GM19467 (cell line): ENCODE data around the gene FH.
A peak's percentile ranks its signal among the peaks of the same experiment; 100 is the strongest.

Experiments used
- ATAC-seq: cut with Tn5 transposase; IDR thresholded peaks from one replicate; pipeline ENCODE4 v1.9.1; 2021; ENCODE audit warnings: mild to moderate bottlenecking, moderate library complexity; ENCODE audit not compliant: unreplicated experiment

FH gene

DNA sequence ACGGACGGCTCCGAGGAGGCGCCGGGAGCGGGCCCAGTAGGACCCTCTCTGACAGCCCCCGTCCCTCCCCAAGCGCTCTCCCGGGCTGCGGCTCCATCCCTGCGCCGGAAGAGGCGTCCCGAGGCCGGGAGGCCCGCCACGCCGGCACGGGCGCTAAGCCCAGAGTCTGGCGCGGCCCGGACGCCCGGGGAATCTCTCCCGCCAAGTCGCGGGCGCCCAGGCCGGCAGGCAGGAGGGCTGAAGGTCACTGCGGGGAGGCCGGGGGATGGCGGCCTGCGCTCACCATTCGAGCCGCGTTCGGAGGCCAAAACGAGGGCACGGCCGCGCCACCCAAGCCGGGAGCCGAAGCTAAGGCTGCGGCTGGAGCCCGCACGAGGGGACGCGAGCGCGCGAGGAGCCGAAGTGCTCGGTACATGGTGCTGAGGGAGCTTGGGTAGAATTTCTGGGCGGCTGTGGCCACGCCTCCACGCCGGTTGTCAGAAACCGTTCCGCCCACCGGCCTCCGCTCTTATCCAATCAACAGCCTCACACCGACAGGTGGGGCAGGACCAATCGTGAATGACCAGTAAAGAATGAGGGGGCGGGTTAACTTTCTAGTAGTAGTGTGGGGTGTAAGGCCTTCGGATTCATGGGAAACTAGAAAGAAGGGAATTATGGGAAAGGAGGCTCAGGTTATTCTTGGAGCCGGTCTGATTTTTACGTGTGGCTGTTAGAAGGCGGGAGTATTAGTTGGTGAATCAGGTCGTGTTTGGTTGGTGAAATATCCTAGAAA lies at the start of gene FH:
Gene FH, minus strand, starts transcription at position 448 of the 772 bp plus-strand sequence. Its CDS starts 33 bp downstream, at position 415.
- peak; percentile 99 for ATAC-seq

DNA sequence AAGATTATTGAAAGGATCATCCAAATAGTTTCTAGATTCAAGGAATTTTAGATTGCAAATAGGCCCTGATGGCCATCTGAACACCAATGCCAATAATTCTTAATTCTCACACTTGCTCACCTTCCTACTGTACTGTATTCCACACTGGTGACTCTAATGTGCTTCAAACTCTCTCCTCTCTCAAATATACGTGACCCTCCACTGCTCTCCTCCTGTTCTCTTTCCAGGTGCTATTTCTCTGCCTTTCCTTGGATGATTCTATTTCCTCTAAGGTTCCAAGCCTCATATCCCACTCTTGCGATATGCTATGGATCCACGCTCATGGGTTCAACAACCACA lies 41.3 kb upstream of the FH start:
- ATAC-seq, result no peak

DNA sequence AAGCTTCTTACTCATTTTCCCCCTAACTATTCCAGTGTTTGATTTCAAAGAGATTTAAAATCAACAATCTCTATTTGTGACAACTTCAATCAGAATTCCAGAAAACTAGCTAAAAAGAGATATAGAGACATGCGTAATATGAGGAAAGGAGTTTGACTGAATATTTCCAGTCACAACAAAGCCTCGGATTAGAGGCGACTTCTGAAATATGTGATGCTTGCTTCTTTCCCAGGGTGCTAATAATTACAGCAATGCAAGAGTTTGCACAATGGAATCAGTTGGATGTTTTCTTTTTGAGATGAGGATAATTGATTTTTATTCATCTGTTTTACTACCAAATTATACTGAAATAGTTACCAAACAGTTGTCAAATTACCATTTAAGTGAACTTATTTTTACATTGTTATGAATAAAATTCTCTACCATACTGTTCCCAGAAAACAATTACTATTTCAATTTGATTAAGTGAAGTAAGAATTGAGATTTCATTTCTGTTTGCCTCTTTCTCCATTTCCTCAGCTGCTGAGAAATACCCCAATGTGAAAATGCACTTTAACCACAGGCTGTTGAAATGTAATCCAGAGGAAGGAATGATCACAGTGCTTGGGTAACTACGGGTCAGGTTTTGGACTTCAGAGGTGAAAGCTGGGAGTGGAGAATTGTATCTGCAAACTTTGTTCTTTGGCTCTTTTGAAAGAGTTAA lies 40.7 kb upstream of the FH start:
- ATAC-seq, result no peak

DNA sequence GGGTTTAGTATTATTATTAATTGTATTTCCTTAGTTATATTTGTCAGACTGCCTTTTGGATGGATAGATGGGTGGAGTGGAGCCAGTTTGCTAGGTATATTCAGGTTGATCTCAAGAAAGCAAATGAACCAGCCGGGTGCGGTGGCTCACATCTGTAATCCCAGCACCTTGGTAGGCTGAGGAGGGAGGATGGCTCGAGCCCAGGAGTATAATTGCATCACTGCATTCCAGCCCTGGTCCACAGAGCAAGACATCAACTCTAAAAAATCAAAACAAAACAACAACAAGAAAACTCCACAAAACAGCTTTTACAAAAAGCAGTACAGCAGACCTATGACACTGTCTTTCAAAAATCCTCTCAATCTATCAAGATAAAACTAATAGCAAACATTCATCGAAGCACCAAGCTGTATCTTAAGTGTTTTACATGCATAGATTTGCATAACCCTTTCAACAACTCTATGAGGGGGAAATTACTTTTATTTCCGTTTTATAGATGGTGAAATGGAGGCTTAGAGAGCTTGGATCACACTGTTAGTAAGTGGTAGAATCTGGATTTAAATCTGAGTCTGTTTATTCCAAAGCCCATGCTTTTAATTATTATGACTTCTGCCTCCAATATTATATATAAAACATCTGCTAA lies 38.1 kb upstream of the FH start:
- ATAC-seq, result no peak

DNA sequence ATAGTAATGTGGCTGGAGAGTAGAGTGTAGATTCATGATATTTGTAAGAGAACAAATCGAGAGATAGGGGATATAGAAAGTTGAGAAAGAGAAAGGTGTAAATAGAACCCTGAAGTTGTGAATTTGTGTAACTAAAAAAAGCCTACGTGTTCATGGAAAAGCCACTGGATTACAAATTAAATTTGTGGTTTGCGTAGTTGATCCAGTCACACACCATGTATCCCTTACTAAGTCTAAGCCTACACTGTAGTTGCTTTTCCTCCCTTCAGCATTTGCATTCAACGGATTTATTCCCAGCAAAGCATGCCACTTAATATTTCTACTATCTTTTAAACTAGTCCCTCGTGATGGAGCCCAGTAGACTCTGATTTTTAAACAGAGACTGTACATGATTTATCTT lies 37.5 kb upstream of the FH start:
- no peak for ATAC-seq

DNA sequence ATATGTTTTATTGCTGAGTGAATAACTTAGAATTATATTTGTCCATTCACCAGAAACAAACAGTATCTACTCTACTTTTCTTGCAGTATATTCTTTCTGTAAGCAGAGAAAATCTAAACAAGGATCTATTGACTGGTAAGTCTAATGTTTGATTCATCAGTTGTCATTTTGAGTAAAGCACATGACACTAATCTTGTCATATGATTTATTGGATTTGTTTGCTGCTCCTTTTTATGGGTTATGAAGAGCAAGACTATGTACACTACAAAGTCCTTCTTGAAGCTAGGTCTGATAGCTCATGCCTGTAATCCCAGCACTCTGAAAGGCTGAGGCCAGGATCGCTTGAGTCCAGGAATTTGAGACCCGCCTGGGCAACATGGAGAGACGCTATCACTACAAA lies 36.0 kb upstream of the FH start:
- ATAC-seq, result no peak

DNA sequence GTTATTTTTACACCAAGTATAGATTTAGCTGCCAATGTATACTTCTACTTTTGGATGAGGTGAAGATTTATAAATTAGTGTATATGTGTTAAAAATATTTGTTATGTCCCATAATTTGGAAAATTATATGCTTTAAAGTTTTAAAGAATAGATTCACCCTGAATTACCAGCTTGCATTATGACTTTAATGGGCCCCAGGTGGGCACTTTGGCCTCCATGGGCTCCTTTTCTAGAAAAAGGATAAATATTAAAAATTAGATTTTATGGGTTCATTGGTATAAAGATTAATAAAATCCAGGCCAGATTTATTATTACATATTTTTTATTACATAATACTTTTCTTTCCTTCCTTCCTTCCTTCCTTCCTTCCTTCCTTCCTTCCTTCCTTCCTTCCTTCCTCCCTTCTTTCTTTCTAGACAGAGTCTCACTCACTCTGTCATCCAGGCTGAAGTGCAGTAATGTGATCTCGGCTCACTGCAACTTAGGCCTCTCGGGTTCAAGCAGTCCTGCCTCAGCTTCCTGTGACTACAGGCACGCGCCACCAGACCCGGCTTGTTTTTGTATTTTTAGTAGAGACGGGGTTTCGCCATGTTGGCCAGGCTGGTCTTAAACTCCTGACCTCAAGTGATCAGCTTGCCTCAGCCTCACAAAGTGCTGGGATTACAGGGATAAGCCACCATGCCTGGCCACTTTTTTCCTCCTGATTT lies 34.5 kb upstream of the FH start:
- no peak for ATAC-seq

DNA sequence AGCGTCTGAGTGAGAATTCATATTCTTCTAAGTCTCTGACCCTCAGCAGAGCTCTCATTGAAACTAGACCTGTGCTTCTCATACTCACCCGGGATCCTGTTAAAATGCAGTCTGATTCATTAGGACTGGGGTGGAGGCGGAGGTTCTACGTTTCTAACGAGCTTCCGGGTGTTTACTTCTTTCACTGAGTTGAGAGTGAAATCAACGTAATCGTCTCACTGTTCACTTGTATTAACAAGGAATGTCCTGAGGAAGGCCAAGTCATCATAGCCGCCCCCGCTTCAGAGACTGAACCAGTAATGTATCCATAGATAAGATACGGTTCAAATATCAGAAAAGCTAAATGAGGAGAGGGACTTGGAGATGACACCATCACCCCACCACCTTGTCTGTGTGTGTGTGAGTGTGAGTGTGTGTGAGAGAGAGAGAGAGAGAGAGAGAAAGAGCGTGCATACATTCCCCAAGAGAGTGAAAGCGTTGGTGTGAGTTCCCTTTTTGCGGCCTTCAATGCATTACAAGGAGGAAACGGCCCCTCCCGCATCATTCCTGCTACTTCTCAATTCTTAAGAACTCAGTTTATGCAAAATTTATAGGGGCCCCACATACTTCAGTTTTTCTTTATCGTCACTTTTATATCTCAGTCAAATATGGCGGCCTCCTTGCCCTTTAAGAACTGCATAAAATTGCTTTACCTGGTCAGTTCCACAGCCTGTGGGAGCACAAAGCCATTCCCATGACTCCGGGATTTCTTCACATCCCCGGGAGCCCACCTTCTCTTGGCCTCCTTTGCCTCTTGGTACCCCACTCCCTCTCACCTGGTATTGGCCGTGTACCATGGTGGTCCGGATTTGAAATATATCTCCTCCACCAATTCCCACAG lies 32.4 kb upstream of the FH start:
- peak; percentile 83 for ATAC-seq

DNA sequence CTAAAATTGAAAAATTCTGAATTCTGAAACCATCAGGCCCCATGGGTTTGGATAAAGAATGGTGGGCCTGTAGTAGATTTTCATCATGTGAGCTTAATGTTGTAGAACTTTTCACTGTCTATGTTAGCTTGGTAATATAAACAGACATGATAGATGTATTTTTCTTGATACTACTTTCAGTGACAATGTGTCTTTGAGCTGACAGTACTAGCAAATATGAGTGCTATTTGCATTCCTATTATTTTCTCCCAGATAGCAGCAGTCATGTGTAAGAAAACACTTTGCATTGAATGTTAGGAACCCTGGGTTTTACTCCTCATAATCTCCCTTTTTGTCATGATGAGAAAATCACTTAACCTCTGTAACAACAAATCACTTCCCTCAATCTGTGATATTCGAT lies 30.8 kb upstream of the FH start:
- ATAC-seq, result no peak

DNA sequence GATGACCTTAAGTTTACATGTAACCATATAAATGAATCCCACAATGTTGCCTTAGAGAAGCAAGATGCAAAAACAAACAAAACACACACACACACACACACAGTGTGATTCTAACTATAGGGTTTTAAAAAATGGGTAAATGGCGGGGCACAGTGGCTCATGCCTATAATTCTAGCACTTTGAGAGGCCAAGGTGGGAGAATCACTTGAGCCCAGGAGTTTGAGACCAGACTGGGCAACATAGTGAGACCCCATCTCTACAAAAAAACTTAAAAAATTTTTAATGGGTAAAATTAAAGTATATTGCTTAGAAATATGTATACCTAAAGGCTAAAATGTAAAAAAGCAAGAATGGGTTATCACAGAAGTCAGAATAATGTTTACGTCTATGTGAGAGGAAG lies 28.5 kb upstream of the FH start:
- no peak for ATAC-seq

DNA sequence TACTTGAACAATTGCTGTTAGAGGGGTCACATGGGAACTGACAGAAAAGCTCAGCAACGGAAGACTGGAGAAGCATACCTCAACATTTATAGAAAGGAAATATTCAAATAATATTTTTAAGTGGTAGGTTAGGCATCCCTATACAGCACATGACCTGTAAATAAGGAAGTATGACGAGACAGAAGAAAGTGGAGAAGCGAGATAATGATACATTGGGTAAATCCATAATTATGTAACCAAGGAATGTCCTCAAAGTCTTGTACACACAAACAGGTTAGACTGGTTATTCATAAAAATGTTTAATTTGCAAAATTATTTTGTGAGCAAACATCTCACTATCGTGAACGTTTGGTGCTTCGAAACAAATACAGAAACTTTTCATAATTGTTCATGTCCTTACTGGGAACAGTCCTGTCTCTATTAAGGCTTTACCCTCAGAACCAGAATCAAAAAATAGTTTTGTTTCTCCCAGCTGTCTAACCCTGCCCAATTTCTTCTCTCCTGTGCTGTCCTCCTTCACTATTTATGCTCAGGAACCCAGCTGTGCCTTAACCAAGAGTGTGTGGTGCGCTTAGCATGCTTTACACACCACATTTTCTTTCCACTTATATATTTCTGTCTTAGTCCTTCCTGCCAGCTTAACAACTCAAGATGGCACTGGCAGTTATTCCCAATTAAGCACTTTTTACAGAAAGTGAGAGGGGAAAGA lies 22.8 kb upstream of the FH start:
- no peak for ATAC-seq

DNA sequence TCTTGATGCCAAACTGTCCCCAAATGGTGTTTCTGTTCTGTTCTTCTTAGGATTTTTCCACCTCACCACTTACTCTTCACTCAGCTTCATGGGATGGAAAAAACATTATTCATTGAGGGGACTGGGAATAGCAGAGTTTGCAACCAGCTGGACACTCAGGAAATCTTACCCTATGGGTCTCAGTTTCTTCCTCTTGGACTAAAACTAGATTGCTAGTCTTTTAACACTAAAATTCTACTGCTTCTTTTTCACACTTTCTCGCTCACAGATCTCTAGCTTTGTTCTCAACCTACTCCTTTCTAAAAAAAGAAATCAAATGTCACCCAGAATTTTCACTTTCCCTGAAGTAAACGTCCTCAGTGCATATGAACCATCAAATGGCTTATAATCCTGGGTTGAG lies 17.4 kb upstream of the FH start:
- ATAC-seq, result no peak

DNA sequence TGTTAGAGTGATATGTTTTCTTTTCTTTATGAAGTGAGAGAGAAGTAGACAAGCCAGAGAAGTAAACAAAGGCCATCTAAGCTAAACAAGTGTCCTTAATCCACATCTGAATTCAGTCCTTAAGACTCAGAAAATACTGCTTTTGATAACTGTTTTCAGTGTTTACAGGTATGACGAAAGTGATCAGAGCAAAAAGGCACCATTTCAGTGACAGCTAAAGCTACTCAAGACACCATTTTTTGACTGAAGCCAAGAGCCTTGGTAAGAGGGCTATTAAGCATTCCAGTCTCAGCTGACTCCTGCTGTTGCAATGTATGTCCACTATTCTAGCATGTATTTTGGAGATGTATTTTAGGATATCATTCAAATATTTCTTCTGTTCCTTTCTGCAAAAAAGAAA lies 16.7 kb upstream of the FH start:
- no peak for ATAC-seq

DNA sequence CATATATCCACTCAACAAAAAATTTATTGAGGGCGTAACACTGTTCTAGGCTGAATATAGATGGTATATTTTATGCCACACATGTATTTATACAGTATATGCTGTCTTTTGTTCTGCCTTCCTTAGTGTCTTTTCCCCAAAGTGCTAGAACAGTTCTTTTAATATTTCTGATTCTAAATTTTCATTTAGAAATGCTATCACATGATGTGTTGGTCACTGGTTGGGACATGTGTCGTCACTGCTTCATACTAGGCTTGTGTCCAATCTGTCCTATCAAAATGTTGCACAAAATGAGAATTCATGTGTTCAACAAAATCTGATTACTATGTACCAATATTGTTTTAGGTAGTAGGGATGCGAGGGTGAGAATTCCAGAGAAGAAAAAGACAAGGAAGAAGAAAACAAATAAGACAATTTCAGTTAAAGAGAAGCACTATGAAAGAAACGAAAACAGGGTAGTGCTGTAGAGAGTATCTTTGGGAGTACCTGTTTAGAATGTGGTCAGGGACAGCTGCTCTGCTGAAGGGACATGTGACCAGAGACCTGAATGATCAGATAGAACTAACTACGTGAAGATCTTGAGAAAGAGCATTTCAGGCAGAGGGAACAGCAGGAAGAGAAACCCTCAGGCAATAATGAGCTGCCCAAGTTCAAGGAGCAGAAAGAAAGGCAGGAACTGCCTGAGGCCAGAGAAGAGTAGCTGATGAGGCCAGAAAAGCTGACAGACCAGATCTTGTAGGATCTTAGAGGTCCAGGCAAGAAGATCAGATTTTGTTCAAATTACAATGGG lies 14.0 kb upstream of the FH start:
- peak; percentile 36 for ATAC-seq

DNA sequence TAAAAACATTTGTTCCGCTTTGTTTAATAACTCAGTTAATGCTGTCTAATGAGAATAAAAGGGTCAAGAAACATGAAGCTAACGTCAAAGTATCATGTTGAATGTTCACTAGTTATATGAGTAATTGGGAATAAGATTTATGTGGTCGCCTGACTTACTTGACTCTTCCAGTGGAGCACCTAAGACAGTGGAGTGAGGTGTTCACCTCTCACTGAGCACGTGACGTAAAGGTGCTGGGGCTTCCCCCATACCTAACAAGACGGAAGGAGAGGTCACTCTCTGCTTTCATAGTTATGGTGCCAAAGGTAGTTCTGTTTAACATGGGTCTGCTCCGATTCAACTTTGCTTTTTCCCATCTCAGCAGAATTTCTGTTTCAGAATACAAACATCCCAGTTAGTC lies 13.3 kb upstream of the FH start:
- peak; percentile 57 for ATAC-seq

DNA sequence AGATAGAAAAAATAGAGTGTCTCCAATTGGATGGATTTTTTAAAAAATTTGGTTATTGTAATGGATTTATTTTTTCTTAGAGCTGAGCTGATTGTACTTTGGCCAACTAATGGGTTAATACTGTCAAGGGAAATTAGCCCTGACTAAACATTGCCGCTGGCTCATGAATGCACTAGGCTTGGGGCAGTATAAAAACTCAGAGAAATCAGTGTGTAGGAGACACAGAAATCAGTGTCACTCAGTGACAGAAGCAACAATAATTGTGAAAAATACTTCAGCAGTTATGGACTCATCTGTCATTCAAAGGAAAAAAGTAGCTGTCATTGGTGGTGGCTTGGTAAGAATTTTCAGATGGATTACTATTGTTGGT lies 12.6 kb upstream of the FH start, which contains the start of gene KMO:
Gene KMO, plus strand, starts transcription at position 217 of the 370 bp plus-strand sequence. Its CDS starts 67 bp downstream, at position 284.
- ATAC-seq, result peak; percentile 20

DNA sequence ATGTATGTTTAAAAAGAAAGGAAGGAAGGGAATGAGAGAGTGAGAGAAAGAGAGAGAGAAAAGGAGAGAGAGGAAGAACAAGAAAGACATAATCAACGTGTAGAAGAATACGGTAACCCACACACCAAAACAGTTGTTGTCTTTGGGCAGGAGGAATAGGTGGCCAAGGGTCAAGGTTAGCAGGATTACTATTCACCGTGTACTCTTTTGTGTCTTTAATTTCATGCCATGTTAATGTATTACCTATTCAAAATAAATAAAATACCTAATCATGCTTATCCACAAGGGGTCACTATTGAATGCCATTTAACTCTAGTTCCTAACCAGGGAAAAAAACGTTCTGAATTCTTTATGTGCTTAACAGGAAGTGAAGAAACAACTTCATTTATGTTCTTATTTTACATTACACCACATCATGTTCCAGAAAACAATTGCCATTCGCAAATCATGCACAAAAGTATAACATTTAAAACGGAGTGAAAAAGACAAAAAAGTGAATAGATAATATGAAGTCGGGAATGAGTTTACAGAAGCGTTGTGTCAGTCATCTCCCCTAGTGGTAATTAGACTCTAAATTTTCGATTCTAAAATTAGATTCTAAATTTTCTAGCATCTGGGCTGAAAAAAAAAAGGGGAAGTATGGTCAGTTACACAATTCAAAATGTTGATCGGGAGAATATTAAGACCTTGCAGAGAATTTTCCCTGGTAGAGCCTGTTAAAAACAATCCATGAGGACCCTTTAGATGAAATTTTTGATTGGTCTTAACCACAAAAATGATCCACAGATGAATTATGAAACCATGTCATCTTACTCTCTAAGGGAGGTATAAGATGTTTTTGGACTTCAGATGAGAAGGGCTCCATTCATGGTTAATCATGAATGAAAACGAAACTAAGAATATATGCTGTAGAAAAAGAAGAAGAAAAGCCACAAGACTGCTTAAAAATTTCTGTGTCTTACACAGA lies 11.9 kb upstream of the FH start:
- ATAC-seq, result peak; percentile 60

DNA sequence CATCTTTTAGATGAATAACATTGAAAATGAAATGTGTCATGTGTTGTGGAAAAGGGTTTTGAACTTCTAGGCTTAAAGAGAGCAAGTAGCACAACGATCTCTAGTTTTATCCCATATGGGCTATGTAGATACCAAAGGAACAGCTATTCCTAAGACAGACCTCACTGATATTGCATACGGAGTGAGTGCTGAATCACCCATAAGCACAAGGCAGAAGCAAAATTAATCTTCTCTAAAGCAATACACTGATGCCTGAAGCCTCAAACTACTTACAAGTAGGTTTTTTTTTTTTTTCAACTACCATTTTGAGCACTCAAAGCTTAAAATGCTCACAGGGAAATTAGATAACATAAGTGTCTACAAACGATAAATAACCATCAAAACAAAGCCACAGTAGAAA lies 7.6 kb upstream of the FH start:
- ATAC-seq, result no peak
